Activated CD4-positive, alpha-beta T cell treated with anti-CD3 and anti-CD28 coated beads, Interleukin-2, amount 50 U/mL, for 24 hours (primary cell): ENCODE measurements around the gene DTL.

Experiments used
- DNase-seq, 2 donors: peaks; one replicate each; pipeline ENCODE4 v3.0.0-alpha.2; 2020; ENCODE audit warnings: low read depth in 1 of 2, low spot score in 1 of 2

DTL gene

GRCh38 chr1:212035835-212036605, 472 bp downstream of the DTL start:
- no peak for DNase-seq

GRCh38 chr1:212037900-212038299, 2.4 kb downstream of the DTL start:
- no peak for DNase-seq

DNA sequence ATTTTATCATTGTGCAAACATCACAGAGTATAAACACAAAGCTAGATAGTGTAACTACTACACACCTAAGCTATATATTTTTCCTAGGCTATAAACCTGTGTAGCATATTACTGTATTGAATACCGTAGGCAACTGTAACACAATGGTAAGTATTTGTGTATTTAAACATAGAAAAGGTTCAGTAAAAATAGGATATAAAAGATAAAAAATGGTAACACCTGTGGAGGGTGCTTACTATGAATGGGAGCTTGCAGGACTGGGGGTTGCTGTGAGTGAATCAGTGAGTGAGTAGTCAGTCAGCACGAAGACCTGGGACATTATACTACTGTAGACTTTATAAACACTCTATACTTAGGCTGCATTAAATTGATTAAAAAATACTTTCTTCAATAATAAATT, 4.1 kb downstream of the DTL start:
- no peak for DNase-seq

GRCh38 chr1:212040629-212041412, 5.3 kb downstream of the DTL start:
- no peak for DNase-seq

GRCh38 chr1:212042436-212042835, 6.9 kb downstream of the DTL start:
- no peak for DNase-seq

- DNase-seq: no peak
Measured at GRCh38 chr1:212044851-212045250, 9.3 kb downstream of the DTL start.

DNA sequence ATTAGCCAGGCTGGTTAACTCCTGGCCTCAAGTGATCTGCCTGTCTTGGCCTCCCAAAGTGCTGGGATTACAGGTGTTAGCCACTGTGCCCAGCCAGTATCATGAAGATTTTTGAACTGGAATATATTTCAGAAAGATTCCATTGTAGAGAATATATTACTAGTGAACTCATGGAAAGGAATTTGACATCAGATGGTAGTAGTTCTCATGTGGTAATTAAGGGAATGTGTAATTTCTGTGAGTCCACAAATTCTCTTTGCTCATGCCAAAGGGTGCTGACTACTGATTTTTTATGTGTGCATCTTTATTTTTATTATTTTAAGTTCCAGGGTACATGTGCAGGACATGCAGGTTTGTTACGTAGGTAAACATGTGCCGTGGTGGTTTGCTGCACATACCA, 10.4 kb downstream of the DTL start:
- DNase-seq: no peak

- DNase-seq: no peak
Measured at GRCh38 chr1:212053993-212054392, 18.4 kb downstream of the DTL start.

DNA sequence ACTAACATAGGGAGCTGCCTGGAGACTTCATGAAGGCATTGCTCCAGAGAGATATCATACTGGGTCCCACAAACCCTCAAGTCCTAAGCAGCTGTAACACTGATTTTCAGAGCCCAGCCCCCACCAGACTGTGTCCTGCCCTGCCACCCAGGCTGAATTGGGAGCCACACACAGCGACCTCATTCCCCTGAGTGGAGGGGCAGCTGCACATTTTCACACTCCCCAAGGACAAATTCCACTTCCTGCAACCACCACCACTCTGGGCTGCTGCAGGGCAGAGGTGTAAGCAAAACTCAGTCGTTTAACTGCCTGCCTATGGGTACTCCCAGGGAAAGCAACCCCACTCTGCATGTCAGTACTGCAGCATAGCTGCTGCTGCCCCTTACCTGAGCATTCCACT, 19.8 kb downstream of the DTL start:
- DNase-seq: no peak

GRCh38 chr1:212060632-212061472, 25.3 kb downstream of the DTL start:
- no peak for DNase-seq

GRCh38 chr1:212062832-212063438, 27.4 kb downstream of the DTL start:
- DNase-seq: no peak

DNA sequence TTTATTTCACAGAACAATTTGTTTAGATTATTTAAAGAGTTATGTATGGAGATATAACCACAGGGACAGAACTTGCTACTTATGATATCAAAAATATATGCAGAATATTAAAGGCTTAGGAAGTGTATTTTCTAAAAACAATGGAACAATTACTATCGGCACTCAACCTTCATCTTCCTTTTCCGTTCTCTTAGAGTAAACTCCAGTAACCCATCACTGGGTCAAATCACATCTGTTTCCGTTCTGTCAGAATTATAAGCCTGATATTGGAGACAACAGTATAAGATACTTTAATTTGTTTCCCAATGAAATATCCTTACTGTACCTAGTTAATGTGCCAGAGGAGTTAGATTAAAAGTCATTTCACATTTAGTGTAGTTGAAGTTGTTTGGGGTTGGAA, 32.2 kb downstream of the DTL start:
- no peak for DNase-seq

DNA sequence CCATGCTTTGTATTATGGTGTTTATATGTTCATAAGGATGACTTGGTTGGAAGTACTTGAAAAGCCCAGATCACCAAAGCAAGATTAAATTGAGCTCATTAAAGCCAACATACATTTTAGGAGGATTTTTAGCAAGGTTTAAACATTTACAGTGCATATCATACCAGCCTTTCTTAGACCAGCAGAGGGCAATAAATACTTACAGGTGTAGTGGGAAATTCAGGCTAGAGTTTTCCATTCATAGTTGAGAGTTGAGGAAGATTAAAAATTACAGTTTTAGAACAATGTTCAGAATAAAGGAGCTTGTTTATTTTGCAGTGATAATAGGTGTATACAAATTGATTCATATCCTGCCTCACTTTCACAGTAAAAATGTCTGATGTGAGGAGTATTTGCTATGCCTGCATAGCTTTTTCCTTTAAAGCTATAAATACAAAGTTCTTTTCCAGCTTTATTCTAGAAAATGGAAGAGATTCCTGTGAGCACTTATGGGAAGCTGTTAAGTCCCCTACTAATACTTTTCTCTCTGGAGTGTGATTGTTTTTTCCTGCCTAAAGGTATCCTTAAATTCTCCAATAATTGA, 35.3 kb downstream of the DTL start:
- DNase-seq: no peak

DNA sequence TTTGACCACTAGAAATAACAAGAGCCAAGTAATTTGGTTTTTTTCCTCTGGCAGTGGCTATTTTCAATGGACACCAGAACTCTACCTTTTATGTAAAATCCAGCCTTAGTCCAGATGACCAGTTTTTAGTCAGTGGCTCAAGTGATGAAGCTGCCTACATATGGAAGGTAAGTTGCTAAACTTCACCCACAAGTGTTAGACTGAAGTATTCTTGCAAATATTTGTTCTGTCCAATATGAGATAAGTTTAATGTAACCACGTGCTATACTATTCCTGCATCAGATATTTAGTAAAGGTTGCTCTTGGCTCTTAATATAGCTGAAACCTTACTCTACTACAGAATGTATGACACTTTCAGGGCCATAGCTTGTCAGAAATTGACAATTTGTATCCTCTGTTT, 36.5 kb downstream of the DTL start:
- no peak for DNase-seq

DNA sequence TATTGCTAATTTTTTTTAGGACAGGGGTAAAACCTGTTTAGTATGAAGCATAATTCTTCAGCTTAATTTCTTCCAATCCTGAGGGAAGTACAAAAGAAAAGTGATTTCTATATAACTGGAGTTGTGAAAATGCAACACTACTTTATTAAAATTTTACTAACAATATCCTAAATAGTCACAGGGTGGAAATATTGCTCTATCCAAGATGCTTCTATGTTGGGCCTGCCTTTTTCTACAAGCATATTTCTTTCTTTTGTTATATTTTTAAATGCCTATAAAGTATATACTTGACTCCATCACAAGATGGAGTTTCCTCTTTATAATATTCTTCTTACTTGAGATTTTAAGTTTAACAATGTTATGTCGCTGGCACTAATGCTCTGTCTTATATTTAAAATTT, 37.9 kb downstream of the DTL start:
- DNase-seq: no peak

GRCh38 chr1:212074313-212074712, 38.8 kb downstream of the DTL start:
- DNase-seq: no peak

- DNase-seq: no peak
Measured at GRCh38 chr1:212074856-212075255, 39.3 kb downstream of the DTL start.

DNA sequence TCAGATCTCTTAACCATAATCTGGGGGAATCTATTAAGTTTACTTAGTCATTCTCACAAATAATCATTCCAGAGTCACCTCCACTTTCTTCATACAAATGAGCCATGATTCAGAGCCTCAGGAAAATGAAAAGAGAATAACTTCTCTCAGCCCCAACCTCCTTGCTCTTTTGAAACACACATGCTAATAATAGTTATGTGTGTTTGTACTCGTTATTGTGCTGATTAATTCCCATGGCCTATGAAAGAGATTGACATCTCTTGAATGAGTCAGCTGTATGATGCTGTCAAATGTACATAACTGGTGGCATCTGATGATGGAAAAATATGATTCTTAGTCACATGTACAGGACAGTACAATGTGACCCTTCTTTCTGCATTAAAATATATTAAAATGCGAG, 41.5 kb downstream of the DTL start:
- no peak for DNase-seq

DNA sequence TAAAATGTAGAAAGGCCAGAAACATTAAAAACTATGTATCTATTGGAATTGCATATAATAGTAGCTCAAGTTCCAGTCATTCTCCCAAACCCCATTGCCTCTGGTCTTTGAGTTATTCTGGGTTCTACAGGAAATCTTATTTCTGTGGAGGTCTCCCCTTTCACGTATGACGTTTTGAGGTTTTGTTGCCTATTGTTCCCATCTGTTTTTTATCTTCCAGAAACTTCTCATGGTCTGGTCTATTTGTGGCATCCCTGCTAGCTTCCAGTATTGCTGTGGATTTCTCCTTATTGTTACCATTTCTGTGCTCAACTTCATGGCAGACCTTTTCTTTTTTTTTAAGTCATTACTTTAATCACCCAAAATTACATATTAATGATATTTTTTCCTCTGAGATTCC, 43.3 kb downstream of the DTL start:
- no peak for DNase-seq

- no peak for DNase-seq
Measured at GRCh38 chr1:212082765-212083406, 47.3 kb downstream of the DTL start.
